GM19328 (cell line): ENCODE data around the gene EMCN.
"Not testable (repeated sequence)": the region's sequence is repeated elsewhere in the genome, so short reads cannot be mapped to it uniquely, and the experiment has no call there.

Source experiments
- ATAC-seq: cut with Tn5 transposase; IDR thresholded peaks from one replicate; pipeline ENCODE4 v1.9.1; 2021; ENCODE audit warnings: mild to moderate bottlenecking, moderate library complexity; ENCODE audit not compliant: unreplicated experiment

EMCN gene

GRCh38 chr4:100386270-100386669 is 131.6 kb downstream of the EMCN start:
- ATAC-seq, result no peak

DNA sequence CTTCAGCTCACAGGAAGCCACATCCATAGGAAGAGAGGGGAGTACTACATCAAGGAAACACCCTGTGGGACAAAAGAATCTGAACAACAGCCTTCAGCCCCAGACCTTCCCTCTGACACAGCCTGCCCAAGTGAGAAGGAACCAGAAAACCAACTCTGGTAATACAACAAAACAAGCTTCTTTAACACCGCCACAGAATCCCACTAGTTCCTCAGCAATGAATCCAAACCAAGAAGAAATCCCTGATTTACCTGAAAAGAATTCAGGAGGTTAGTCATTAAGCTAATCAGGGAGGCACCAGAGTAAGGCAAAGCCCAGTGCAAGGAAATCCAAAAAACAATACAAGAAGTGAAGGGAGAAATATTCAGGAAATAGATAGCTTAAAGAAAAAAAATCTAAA is 137.4 kb downstream of the EMCN start:
- ATAC-seq, result not testable (repeated sequence)

DNA sequence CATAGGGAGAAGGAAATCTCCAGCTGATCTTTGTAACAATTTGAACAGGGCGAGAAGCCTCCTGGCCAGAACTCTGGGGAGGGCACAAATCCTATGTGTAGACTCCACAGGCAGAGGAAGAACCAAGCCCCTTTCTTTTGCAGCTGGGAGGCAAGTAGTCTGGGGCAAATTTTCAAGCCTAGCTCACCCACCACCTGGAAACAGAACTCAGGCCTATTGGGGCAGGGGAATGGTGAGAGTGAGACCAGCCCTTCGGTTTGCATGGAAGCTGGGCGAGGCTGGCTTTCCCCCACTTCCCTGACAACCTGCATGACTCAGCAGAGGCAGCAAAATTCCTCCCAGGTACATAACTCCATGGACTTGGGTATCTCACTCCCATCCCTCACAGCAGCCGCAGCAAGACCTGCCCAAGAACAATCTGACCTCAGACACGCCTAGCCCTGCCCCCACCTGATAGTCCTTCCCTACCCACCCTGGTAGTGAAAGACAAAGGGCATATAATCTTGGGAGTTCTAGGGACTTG is 138.2 kb downstream of the EMCN start:
- ATAC-seq, result no peak

DNA sequence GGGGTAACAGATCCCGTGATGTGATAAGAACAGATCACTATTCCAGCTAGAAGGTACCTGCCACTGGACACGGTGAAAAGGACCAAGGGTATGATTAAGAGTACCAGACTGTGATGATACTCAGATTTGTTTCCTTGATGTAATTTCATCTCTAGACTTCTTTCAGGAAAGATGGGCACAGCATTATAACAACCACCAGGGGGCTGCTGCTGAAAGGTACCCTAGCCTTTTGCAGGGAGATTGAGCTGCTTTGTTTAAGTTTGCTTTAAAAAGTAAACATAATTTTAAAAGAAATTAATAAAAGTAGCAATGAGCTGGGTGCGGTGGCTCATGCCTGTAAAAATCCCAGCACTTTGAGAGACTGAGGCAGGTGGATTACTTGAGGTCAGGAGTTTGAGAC is 145.4 kb downstream of the EMCN start:
- no peak for ATAC-seq

- ATAC-seq, result no peak
Observed at GRCh38 chr4:100369871-100370270, 148.0 kb downstream of the EMCN start.

- ATAC-seq, result no peak
Observed at GRCh38 chr4:100367451-100367850, 150.4 kb downstream of the EMCN start.

DNA sequence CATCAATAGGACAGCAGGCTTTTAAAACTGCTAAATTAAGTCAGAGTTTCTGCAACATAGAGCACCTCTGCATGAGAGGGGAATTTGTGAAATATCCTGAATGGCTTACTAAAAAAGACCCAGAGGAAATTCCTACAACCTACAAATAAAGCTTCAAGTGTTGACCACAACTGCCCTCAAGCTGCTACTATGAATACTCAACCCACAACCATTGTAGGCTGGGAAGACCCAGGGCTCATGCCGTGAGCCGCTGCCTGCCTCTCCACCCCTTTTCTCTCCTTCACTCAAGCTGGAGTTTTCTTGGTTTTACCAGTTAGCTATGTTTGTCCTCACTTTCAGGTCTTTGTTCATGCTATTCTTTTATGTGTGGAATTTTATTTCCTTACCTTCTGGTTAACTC is 151.6 kb downstream of the EMCN start:
- no peak for ATAC-seq

- no peak for ATAC-seq
Observed at GRCh38 chr4:100362366-100362765, 155.5 kb downstream of the EMCN start.

DNA sequence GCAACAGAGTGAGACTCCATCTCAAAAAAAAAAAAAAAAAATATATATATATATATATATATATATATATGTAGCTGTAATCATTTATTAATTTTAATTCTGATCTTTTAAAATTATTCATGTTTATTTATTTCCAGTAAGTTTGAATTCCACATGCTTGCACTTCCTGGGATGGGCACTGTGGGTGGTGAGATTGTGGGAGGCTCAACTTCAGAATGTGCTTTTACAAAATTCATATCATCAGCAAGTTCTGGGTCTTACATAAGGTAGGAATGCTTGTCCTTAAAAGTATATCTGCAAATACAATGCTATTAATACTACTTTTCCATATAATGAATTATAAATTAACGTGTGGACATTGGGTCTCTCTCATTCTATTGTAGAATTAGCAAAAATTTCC is 156.5 kb downstream of the EMCN start:
- ATAC-seq, result no peak

- no peak for ATAC-seq
Observed at GRCh38 chr4:100360211-100360610, 157.6 kb downstream of the EMCN start.

GRCh38 chr4:100359441-100359840 is 158.4 kb downstream of the EMCN start:
- ATAC-seq, result no peak

DNA sequence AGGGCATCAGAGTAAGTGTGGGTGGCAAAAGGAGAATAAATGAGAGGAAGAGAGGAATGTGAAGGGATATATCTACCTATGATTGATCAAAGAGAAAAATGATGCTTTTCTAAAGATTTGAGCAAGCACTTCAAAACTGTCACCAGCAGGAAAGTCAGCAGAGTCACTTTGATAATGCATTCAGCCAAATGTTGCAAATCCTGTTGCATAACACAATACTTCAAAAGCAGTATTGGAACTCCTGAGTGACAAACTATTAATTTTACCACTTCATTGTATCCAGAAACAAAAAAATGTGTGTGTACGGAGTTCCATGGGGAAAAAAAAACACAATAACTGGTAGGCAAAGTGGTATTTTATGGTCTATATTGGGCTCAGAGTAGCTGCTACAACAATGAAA is 160.3 kb downstream of the EMCN start:
- no peak for ATAC-seq

GRCh38 chr4:100356172-100356571 is 161.7 kb downstream of the EMCN start:
- no peak for ATAC-seq

DNA sequence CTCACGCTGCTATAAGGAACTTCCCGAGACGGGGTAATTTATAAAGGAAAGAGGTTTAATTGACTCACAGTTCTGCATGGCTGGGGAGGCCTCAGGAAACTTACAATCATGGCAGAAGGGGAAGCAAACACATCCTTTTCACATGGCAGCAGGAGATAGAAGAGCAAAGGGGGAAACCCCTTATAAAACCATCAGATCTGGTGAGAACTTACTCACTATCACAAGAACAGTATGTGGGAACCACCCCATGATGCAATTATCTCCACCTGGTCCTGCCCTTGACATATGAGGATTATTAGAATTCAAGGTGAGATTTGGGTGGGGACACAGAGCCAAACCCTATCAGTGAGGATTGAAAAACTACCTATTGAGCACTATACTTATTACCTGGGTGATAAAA is 165.5 kb downstream of the EMCN start:
- not testable (repeated sequence) for ATAC-seq

GRCh38 chr4:100348473-100348872 is 169.3 kb downstream of the EMCN start:
- no peak for ATAC-seq

DNA sequence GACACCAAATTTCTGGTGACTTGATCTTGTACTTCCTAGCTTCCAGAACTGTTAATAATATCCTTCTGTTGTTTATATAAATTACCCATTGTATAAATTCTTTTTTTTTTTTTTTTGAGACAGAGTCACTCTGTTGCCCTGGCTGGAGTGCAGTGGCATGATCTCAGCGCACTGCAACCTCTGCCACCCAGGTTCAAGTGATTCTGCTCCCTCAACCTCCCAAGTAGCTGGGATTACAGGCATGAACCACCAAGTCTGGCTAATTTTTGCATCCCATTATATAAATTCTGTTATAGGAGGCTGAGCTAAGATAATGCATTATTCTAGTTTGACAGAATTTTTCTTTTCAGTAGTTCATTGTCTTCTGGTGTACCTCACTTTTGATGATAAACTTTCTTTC is 170.6 kb downstream of the EMCN start:
- ATAC-seq, result no peak

GRCh38 chr4:100345585-100345984 is 172.2 kb downstream of the EMCN start:
- no peak for ATAC-seq
